ENCODE data around the gene PLIN3. TPM values are rescaled to one million over a fixed set of nuclear protein-coding genes. Genes with fewer than 3 reads are reported as not detected.

PLIN3 gene
- total and polyA plus RNA-seq, 2 of the 4 experiments (the other 2 are of a cell fraction): 147 to 246 TPM

DNA sequence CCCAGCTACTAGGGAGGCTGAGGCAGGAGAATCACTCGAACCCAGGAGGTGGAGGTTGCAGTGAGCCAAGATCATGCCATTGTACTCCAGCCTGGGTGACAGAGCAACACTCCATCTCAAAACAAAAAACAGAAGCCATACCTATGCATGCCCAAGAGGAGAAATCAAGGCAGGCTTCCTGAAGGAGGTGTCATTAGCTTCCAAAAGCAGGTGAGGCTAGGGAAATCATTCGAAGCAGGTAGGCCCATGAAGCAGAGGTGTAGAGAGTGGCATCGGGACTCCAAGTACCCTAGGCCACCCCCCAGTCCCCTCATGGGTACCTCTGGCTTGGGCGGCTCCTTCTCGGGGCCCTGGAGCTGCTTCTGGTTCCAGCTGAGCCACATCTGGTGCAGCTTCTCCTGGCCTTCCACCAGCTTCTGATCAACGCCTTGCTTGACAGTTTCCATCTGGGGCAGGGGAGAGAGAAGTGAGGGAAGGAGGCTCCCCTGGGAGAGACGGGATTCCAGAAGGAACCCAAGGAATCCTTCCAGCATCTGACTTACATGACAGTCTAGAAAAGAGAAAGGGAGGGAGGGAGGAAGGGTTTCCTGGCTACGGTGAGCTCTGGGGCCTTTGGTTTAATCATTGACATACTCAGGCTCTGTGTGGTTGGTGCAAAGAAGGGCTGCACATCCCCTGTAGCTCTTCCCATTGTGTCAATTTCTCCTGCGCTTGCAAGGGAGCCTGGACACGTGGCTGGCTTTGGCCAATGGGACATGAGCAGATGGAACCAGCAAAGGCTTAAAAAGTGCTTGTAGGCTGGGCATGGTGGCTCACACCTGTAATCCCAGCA, 22.9 kb downstream of the PLIN3 start:
- Histone ChIP-seq H4K91ac (ENCODE audit: insufficient read depth, low read depth, low read length) (no peak overlapping the region), H3K27ac (ENCODE audit: insufficient read depth, low read length) (peak overlapping the region; percentile 12; the same call in 1 of the 2 replicates), H3K9me1 (ENCODE audit: insufficient read depth, low read length) (peaks cover 10% of the 10 kb centered on the region), H3K4me1 (ENCODE audit: control insufficient read depth, insufficient read depth, low read length) (peaks cover 6% of the 10 kb centered on the region), H4K8ac (ENCODE audit: low read depth in 2 of 2, low read length in 2 of 2) (peak overlapping the region in 1 of 2 experiments; percentile 23; a peak in 1 of 4 replicates), H3K27me3 (ENCODE audit: control insufficient read depth, insufficient read depth, low read length) (no peaks in the 10 kb centered on the region), H3K4me2 (ENCODE audit: low read depth, low read length) (no peak overlapping the region), H3K9me3 (ENCODE audit: control insufficient read depth, insufficient read depth, low read length) (no peaks in the 10 kb centered on the region), H3K18ac (ENCODE audit: low read depth, low read length) (no peak overlapping the region), H2BK120ac (ENCODE audit: low read depth, low read length) (peak overlapping the region; percentile 30; the same call in 1 of the 2 replicates), H4K5ac (ENCODE audit: low read depth, low read length) (no peak overlapping the region), H3K79me1 (ENCODE audit: low read depth in 1 of 2, low read length in 2 of 2) (peaks cover 20 to 50% of the 10 kb centered on the region in 2 experiments), H2BK5ac (ENCODE audit: low read depth, low read length, poor library complexity, severe bottlenecking) (peak overlapping the region; percentile 31), H2BK20ac (ENCODE audit: low read depth, low read length) (no peak overlapping the region), H2AFZ (replicated peaks; ENCODE audit: low read length, poor library complexity) (no peak overlapping the region), H3K36me3 (ENCODE audit: control insufficient read depth, insufficient read depth, low read length) (peaks cover 61% of the 10 kb centered on the region), H3K4ac (ENCODE audit: low read depth, low read length) (peak overlapping the region; percentile 71), H2AK5ac (ENCODE audit: low read depth, low read length) (peak overlapping the region; percentile 84; the same call in 1 of the 2 replicates), H3K56ac (ENCODE audit: extremely low read depth, insufficient read depth, low read length) (no peak overlapping the region), H3K9ac (ENCODE audit: low read depth, low read length) (no peak overlapping the region), H2AK9ac (replicated peaks; ENCODE audit: low read depth, low read length, poor library complexity) (no peak overlapping the region), H4K20me1 (ENCODE audit: insufficient read depth, low read length) (peaks cover 16% of the 10 kb centered on the region; the same call in 1 of the 2 replicates), H3K14ac (replicated peaks; ENCODE audit: low read depth, low read length) (peak overlapping the region; percentile 15), H2BK15ac (ENCODE audit: low read depth, low read length) (no peak overlapping the region), H3K4me3 (ENCODE audit: insufficient read depth, low read depth, low read length) (no peak overlapping the region), H3K23ac (ENCODE audit: low read depth, low read length) (peak overlapping the region; percentile 83; the same call in 1 of the 2 replicates)
- intact Hi-C loops (cut with micrococcal nuclease) (no loop called here), dilution Hi-C loops (cut with HindIII; ENCODE audit: low sequenced_read_pairs, unreplicated experiment) (no loop called here), in situ Hi-C loops (cut with MboI; ENCODE audit: low sequenced_read_pairs) (no loop called here)
- WGBS, 2 experiments (ENCODE audit: extremely low coverage in 2 of 2, insufficient read length in 1 of 2): 100% methylated on average over 1 of the region's 10 CpGs; no CpG with 5 or more reads in 1 of the 2 experiments
- ChIA-PET CTCF (interaction anchor here (2.3 kb wide), 1 partner anchor 35 kb away, joined by 10 read pairs; no protein-coding TSS in a partner anchor), POLR2A (ENCODE audit: unreplicated experiment) (no interaction called here)
- no peak for ATAC-seq (ENCODE audit: low read depth)
- DNase-seq: peak; percentile 25
- no TSS peak for BruUV-seq (replicated peaks)
- TF ChIP-seq RCOR1 (IDR thresholded peaks at IDR 0.05; ENCODE audit: insufficient replicate concordance, low read length) (no peak), MAFK (IDR thresholded peaks at IDR 0.05; ENCODE audit: low read depth, low read length) (no peak), FOS (IDR thresholded peaks at IDR 0.05; ENCODE audit: low read depth, low read length) (no peak), ELK1 (IDR thresholded peaks at IDR 0.05; ENCODE audit: borderline replicate concordance, low read depth, low read length) (no peak), USF2 (IDR thresholded peaks at IDR 0.05; ENCODE audit: low read depth, low read length) (no peak), RAD21 (IDR thresholded peaks at IDR 0.05; ENCODE audit: low read length) (no peak), CEBPB (IDR thresholded peaks at IDR 0.05; ENCODE audit: low read depth, low read length) (no peak), MXI1 (IDR thresholded peaks at IDR 0.05; ENCODE audit: borderline replicate concordance, low read depth, low read length) (no peak), NFE2L2 (IDR thresholded peaks at IDR 0.05; ENCODE audit: low read depth, low read length) (no peak), RFX5 (IDR thresholded peaks at IDR 0.05; ENCODE audit: low read depth, low read length) (no peak), SMC3 (IDR thresholded peaks at IDR 0.05; ENCODE audit: low read depth, low read length) (no peak), POLR2A (IDR thresholded peaks at IDR 0.05; ENCODE audit: low read depth, low read length) (no peak), BHLHE40 (IDR thresholded peaks at IDR 0.05; ENCODE audit: low read depth, low read length) (no peak)

Data from IMR-90 (cell line).